NCI-H69 (cell line): Measurements from ENCODE around the gene HLA-DOB.

Experiments
- DNase-seq: peaks from one replicate; lab custom pipeline; 2025; lab: John Stamatoyannopoulos, UW

Gene HLA-DOB

GRCh38 chr6:32843331-32843978 is 26.7 kb upstream of the HLA-DOB start:
- DNase-seq: peak; percentile 5

- DNase-seq: no peak
These were observed 25.9 kb upstream of the HLA-DOB start for GRCh38 chr6:32842690-32843089.

DNA sequence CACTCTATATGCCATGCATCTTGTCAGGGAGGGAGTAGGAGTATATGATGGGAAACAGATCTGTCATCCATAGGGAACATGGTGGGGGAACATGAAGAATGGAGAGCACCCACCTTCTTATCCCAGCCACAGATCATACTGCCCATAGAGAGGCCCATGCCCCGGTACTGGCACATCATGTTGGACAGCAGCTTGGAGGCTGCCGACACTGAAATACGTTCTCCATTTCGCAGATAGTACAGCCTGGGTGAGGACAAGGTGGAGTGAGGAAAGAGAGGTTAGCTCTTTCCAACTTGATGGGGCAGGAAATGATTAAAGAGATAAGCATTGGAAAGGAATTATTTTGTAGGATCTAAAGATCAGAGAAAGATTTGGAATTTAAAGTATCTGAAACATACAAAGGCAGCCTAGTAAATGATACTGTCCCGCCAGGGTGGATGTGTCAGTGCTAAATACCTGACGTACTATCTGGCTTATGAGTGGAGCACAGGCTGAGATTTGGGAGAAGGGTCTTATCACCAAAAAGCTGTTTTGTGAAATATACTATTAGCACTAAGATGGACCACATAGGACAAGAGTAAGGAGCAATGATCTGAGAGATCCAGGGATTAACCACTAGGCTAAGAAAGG is 25.3 kb upstream of the HLA-DOB start:
- DNase-seq: no peak

- no peak for DNase-seq
These were observed 23.9 kb upstream of the HLA-DOB start for GRCh38 chr6:32840604-32841246.

DNA sequence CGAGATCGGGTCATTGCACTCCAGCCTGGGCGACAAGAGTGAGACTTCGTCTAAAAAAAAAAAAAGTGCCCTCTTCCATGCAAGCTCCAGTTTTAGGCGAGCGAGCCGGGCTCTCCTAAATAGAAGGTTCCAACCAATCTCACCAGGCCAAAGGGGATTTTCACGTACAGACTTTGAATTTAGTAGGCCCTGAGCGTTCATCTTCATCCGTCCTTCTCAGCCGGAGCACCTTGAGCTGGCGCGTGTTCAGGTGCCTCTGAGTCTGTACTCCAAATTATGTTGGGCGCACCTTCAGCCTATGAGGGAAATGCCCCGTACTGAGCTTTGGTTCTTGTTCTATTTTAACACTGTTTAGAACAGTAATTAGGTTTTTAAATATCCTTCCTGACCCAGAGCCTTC is 22.6 kb upstream of the HLA-DOB start:
- DNase-seq: no peak

GRCh38 chr6:32838114-32838958 is 21.5 kb upstream of the HLA-DOB start, which contains the start of gene TAP2:
TSS of gene TAP2 (minus strand) at chr6:32838739. CDS start at chr6:32838233, 506 bp downstream.
- peak; percentile 90 for DNase-seq

GRCh38 chr6:32837651-32838113 is 20.9 kb upstream of the HLA-DOB start:
- no peak for DNase-seq

DNA sequence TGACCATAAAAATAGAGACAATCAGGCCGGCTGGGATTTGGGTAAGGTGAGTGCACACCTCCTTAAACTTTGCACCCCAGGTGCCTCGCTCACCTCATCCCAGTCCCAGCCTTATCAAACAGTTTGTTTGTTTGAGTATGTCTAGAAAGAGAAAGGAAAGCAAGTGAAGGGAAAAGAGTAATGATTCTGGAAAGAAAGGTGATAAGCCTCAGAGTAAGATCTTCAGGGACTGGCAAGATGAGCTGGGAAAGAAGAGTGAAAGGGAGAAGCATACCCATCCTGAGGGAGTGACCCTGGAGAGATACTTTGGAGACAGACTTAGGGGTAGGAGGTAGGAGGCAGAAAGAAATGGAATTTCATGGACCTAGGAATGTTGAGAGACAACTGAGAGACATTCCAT is 20.1 kb upstream of the HLA-DOB start:
- no peak for DNase-seq

- no peak for DNase-seq
These were observed 18.5 kb upstream of the HLA-DOB start for GRCh38 chr6:32835167-32835893.

DNA sequence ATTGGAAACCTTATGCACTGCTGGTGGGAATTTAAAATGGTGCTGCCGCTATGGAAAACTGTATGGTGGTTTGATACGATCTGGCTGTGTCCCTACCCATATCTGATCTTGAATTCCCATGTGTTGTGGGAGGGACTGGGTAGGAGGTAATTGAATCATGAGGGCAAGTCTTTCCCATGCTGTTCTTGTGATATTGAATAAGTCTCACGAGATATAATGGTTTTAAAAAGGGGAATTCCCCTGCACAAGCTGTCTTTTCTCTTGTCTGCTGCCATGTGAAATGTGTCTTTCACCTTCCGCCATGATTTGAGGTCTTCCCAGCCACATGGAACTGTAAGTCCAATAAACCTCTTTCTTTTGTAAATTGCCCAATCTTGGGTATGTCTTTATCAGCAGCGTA is 16.9 kb upstream of the HLA-DOB start:
- no peak for DNase-seq

DNA sequence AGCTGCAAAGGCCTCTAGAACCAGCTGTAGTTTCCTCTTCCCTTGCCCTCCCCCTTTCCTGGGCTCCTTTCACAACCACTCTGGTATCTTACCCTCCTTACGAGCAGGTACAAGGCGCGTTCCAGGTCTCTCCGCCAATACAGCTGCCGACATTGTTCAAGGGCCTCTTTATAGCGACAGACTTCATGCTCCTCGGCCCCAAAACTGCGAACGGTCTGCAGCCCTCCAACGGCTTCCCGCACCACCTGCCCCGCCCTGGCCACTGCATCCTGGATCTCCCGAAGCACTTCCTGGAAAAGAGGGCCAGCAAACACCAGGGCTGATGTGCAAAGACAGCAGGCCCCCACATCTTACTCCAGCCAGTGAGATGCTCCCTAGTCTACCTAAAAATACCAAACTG is 15.7 kb upstream of the HLA-DOB start:
- no peak for DNase-seq

- no peak for DNase-seq
These were observed 14.1 kb upstream of the HLA-DOB start for GRCh38 chr6:32830936-32831335.

GRCh38 chr6:32830017-32830416 is 13.2 kb upstream of the HLA-DOB start:
- DNase-seq: no peak

- DNase-seq: no peak
These were observed 12.7 kb upstream of the HLA-DOB start for GRCh38 chr6:32829495-32829894.

DNA sequence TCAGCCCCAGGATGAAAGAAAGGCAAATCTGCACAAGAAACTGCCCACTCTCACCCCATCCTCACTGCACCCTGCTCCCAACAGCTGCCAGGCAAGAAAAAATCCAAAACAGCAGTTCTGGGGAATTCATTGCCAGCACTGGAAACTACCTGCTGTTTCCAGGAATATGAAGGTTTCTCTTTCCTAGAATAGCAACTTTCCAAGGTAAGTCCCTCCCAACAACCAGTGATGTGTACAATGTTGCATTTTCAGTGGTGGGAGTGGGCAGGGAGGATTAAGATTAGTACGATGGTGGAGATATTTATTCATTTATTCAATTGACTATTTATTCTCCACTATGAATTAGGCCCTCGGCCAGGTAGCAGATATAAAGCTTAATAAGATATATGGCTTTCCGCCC is 10.2 kb upstream of the HLA-DOB start:
- DNase-seq: no peak

GRCh38 chr6:32825966-32826365 is 9.2 kb upstream of the HLA-DOB start:
- peak; percentile 7 for DNase-seq

DNA sequence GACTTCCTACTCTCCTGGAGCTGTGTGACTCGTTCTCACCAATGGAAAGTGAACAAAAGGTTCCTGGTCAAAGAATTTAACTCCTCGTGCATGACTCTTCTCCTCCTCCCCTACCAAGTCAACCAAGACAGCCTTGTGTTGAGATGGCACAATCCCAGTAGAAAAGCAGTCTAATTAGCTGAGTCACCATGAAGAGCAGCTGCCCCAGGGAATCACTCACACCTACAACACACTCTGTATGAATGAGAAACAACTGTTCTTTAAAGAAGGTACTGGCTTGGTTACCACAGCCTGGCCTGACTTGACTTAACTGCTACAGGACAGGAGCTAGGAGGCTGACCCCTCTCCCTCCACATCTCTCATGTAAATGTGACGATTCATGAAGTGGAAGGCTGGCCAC is 2.9 kb upstream of the HLA-DOB start:
- no peak for DNase-seq

DNA sequence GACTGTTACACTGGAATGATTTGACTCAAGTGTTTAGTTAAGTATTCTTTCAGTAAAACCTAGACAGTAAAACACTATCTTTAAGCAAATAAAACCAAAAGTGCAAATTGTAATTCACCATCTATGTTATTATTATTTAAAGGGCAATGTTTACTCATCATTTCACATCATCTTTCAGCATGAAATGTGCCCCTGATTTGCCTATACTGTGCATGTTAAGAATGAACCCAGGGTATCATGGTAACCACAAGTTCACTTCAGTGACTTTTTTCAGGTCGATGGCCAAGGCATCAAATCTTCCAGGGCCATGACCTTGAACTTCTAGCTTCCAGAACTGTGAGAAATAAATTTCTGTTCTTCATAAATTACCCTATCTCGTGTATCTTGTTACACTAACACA is 2.1 kb upstream of the HLA-DOB start:
- no peak for DNase-seq

GRCh38 chr6:32815996-32816395 is 806 bp downstream of the HLA-DOB start:
- no peak for DNase-seq

DNA sequence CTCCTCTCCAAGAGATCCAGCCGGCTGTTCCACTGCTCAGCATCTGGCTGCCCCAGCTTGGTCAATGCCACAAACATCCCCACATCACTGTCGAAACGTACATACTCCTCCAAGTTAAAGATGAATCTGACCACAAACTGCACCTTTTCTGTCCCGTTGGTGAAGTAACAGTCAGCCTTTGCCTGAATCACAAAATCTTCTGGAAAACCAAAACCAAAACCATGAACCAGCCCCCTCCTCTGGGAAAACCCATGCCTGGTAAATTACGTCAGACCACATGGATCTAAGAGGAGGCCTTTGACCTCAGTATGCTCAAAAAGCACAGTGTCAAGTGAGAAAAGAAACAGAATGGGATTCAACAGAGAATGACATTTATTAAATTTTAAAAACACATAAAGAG is 1.7 kb downstream of the HLA-DOB start:
- DNase-seq: no peak

DNA sequence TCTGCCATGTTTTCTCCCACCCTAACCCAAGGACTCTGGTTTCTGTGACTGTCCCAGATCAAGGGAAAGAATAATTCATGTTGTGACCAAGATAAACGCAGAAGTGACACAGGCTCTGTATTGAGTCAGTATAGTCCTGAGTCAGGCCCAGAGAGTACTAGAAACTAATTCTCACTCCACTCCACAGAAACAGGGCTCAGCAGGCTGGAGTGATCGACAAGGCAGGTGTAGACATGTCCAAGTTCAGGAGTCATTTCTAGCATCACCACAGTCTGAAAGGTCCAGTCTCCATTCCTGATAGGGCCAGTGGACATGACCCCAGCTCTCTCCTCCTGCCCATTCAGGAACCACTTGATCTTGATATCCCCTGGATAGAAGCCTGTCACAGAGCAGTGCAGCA is 2.7 kb downstream of the HLA-DOB start:
- no peak for DNase-seq

DNA sequence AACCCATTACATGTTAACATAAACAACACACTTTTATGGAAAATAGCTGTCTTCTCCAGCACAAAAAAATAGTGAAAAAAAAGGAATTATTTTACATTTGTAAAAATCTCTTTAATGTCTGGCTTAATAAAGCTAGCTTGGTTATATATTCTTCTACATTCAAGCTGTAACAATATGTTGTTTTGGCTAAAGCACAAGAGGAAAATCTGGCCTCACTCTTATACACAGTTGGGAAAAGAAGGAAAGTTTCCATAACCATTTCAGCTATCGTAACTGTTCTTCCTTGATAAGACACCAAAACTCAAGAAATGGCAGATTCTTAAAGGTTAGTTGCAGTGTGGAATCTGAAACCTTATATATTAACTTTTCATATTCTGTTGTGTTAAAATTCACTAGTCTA is 7.6 kb downstream of the HLA-DOB start:
- DNase-seq: no peak
